HCT116 (cell line): Measurements from ENCODE around the gene SEL1L2. TPM values are rescaled to one million over a fixed set of nuclear protein-coding genes. Genes with fewer than 3 reads are reported as not detected.

Experiments used
- ATAC-seq: fragments of 200-7000 bp; cut with Tn5 transposase; 2 replicates; pipeline ENCODE4 v1.9.1; 2020; ENCODE audit warnings: mild to moderate bottlenecking, moderate library complexity
- BruUV-seq: library from RNA; stranded (reverse); fragments of 400-500 nt; replicated peaks from 2 replicates; lab custom pipeline; 2021; lab: Mats Ljungman, UMichigan
- CTCF ChIA-PET: fragments of 300-600 bp; sonication (Branson Sonifier 250); formaldehyde crosslinking; loops from one replicate; lab custom pipeline; 2021; ENCODE audit warnings: antibody characterized with exemption; lab: Charles Lee
- POLR2A ChIA-PET: fragments of 300-600, 350-600 bp; sonication (Branson Sonifier 250); formaldehyde crosslinking; loops from one replicate; lab custom pipeline; 2021; ENCODE audit warnings: antibody characterized with exemption; lab: Charles Lee
- RAD21 ChIA-PET, 2 experiments: fragments of 300-600 bp; sonication (Branson Sonifier 250); formaldehyde crosslinking; loops; one replicate each; lab custom pipeline; 2023; ENCODE audit warnings: low total read pairs in 2 of 2; ENCODE audit not compliant: uncharacterized antibody in 2 of 2, unreplicated experiment in 2 of 2, low non-redundant PET in 1 of 2; lab: Charles Lee
- DNase-seq: peaks from one replicate; pipeline ENCODE4 v3.0.0-alpha.2; 2010; ENCODE audit warnings: low read depth, low spot score
- H2AFZ ChIP-seq: fragments of 200-600 bp; shearing (Covaris generic), sonication (generic); 2 replicates; pipeline ENCODE4 v1.6.1; 2017; ENCODE audit warnings: low read depth, mixed run types, mixed read lengths, antibody characterized with exemption, low read length; ENCODE audit not compliant: poor library complexity, severe bottlenecking
- H3K27ac ChIP-seq: 2 replicates; pipeline ENCODE4 v1.5.1; 2012; ENCODE audit warnings: low read depth, low read length
- H3K27me3 ChIP-seq: fragments of 200-600 bp; sonication (generic); 2 replicates; pipeline ENCODE4 v1.6.1; 2016; ENCODE audit warnings: mixed run types, low read length, mixed read lengths; ENCODE audit not compliant: insufficient read depth
- H3K36me3 ChIP-seq, 2 experiments: fragments of 200-500 bp in 1 of 2; fragments of 200-600 bp in 1 of 2; sonication (Bioruptor generic) in 1 of 2; sonication (generic) in 1 of 2; 2 replicates each; pipeline versions ENCODE4 v1.5.1 to v1.6.1; 2014 to 2016; ENCODE audit warnings: low read length in 2 of 2, inconsistent platforms in 1 of 2, mixed read lengths in 1 of 2, mixed run types in 1 of 2; ENCODE audit not compliant: insufficient read depth in 2 of 2, control insufficient read depth in 1 of 2
- H3K4me1 ChIP-seq, 2 experiments: fragments of 200-600 bp in 1 of 2; sonication (generic) in 1 of 2; 2 replicates each; pipeline versions ENCODE4 v1.5.1 to v1.6.1; 2012 to 2017; ENCODE audit warnings: low read length in 2 of 2, inconsistent platforms in 1 of 2, mild to moderate bottlenecking in 1 of 2, mixed read lengths in 1 of 2, mixed run types in 1 of 2, moderate library complexity in 1 of 2; ENCODE audit not compliant: insufficient read depth in 2 of 2, control insufficient read depth in 1 of 2
- H3K4me2 ChIP-seq: fragments of 200-600 bp; sonication (generic); 2 replicates; pipeline ENCODE4 v1.6.1; 2017; ENCODE audit warnings: mixed run types, low read length, mixed read lengths
- H3K4me3 ChIP-seq, 2 experiments: fragments of 200-600 bp in 1 of 2; sonication (generic) in 1 of 2; replicated peaks in 1 of 2; 2 replicates each; pipeline ENCODE4 v1.5.1; 2011 to 2016; ENCODE audit warnings: low read length in 2 of 2, control low read depth in 1 of 2, low read depth in 1 of 2, mild to moderate bottlenecking in 1 of 2, mixed read lengths in 1 of 2, mixed run types in 1 of 2
- H3K79me2 ChIP-seq: fragments of 200-600 bp; sonication (generic); 2 replicates; pipeline ENCODE4 v1.6.1; 2017; ENCODE audit warnings: mild to moderate bottlenecking, mixed run types, low read length, moderate library complexity, mixed read lengths; ENCODE audit not compliant: insufficient read depth
- H3K9ac ChIP-seq: fragments of 200-600 bp; sonication (generic); 2 replicates; pipeline ENCODE4 v1.6.1; 2016; ENCODE audit warnings: low read length, mixed read lengths
- H3K9me2 ChIP-seq: fragments of 200-600 bp; sonication (generic), shearing (Covaris generic); 2 replicates; pipeline ENCODE4 v1.6.1; 2017; ENCODE audit warnings: mixed run types, mild to moderate bottlenecking, moderate library complexity; ENCODE audit not compliant: insufficient read depth
- H3K9me3 ChIP-seq, 2 experiments: fragments of 200-500 bp in 1 of 2; fragments of 200-600 bp in 1 of 2; sonication (Bioruptor generic) in 1 of 2; sonication (generic) in 1 of 2; 2 replicates each; pipeline ENCODE4 v1.6.1; 2014 to 2017; ENCODE audit warnings: low read length in 2 of 2, mixed read lengths in 2 of 2, inconsistent platforms in 1 of 2, low read depth in 1 of 2, mild to moderate bottlenecking in 1 of 2, mixed run types in 1 of 2, moderate library complexity in 1 of 2; ENCODE audit not compliant: control insufficient read depth in 1 of 2, insufficient read depth in 1 of 2
- H4K20me1 ChIP-seq: fragments of 200-600 bp; sonication (generic), shearing (Covaris generic); 2 replicates; pipeline ENCODE4 v1.6.1; 2017; ENCODE audit warnings: mixed run types, mild to moderate bottlenecking, moderate library complexity; ENCODE audit not compliant: insufficient read depth
- CBX3 ChIP-seq: IDR thresholded peaks from 2 replicates; pipeline ENCODE4 v1.6.1; 2012; ENCODE audit warnings: low read depth
- CTCF ChIP-seq, 3 experiments: fragments of 200-600 bp in 1 of 3; sonication (generic) in 1 of 3; IDR thresholded peaks in 2 of 3; conservative IDR thresholded peaks in 1 of 3; 2 replicates each; pipeline ENCODE4 v1.5.1; 2012 to 2017; ENCODE audit warnings: low read depth in 2 of 3, low read length in 2 of 3, antibody characterized with exemption in 1 of 3, borderline replicate concordance in 1 of 3, control low read depth in 1 of 3, mild to moderate bottlenecking in 1 of 3, mixed read lengths in 1 of 3, mixed run types in 1 of 3, moderate library complexity in 1 of 3; ENCODE audit not compliant: insufficient read depth in 1 of 3
- EZH2 ChIP-seq: fragments of 200-600 bp; sonication (generic); IDR thresholded peaks from 2 replicates; pipeline ENCODE4 v1.6.1; 2017; ENCODE audit warnings: antibody characterized with exemption, mixed run types
- EZH2phosphoT487 ChIP-seq: fragments of 200-600 bp; IDR thresholded peaks from 2 replicates; pipeline ENCODE4 v1.6.1; 2018; ENCODE audit warnings: antibody characterized with exemption, borderline replicate concordance
- JUND ChIP-seq: IDR thresholded peaks from 2 replicates; pipeline ENCODE4 v1.6.1; 2012
- POLR2A ChIP-seq: IDR thresholded peaks from 2 replicates; pipeline ENCODE4 v1.7.0; 2011; ENCODE audit warnings: borderline replicate concordance; ENCODE audit not compliant: insufficient read depth, insufficient read length; ENCODE audit errors: extremely low read depth
- POLR2AphosphoS5 ChIP-seq: IDR thresholded peaks from 2 replicates; pipeline ENCODE4 v1.6.1; 2011; ENCODE audit warnings: mild to moderate bottlenecking, low read depth, low read length, moderate library complexity
- SRF ChIP-seq: IDR thresholded peaks from 2 replicates; pipeline ENCODE4 v1.6.1; 2012; ENCODE audit warnings: low read depth
- YY1 ChIP-seq: IDR thresholded peaks from 2 replicates; pipeline ENCODE4 v1.6.1; 2011; ENCODE audit warnings: low read length, low read depth, moderate library complexity, mild to moderate bottlenecking; ENCODE audit not compliant: insufficient replicate concordance; ENCODE audit errors: extremely low read depth
- ZFX ChIP-seq: fragments of 450-650 bp; IDR thresholded peaks from 2 replicates; pipeline ENCODE4 v1.6.1; 2017
- intact Hi-C: fragments of 100-400 bp; cut with micrococcal nuclease; formaldehyde crosslinking; loops from 2 replicates; pipeline ENCODE4 v1.10.0; 2022
- total RNA-seq: library from RNA; stranded (reverse); gene quantifications from one replicate; pipeline ENCODE4 v1.2.1, GENCODE V29; 2021; ENCODE audit not compliant: unreplicated experiment
- TF ChIP-seq, protein P1 (sequence below): IDR thresholded peaks from 2 replicates; pipeline ENCODE4 v1.6.1; 2012; ENCODE audit warnings: low read depth

Gene SEL1L2
- total RNA-seq, 1 experiment from 2014 or later: not detected

DNA sequence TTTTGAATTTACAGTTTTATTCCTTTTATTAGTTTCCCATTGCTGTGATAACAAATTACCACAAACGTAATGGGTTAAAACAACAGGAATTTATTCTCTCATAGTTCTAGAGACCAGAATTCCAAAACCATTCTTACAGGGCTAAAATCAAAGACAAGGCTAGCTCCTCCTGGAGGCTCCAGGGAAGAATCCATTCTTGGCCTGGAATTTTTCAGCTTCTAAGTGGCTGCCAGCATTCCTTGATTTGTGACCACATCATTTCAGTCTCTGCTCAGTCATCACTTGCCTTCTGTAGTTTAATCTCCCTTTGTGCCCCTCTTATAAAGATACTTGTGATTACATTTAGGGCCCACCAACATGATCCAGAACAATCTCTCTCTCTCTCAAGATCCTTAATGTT is 897 bp upstream of the SEL1L2 start:
- TF ChIP-seq EZH2 (no peak), CTCF (IDR thresholded peaks at IDR 0.05 in 2 of 3, conservative IDR thresholded peaks at IDR 0.05 in 1 of 3; ENCODE audit: borderline replicate concordance in 1 of 3, insufficient read depth in 1 of 3, low read depth in 2 of 3, low read length in 2 of 3) (no peak), EZH2phosphoT487 (no peak), YY1 (no peak), POLR2A (no peak), ZFX (no peak), POLR2AphosphoS5 (no peak), CBX3 (no peak), JUND (no peak), SRF (no peak)
- TF ChIP-seq, protein P1, sequence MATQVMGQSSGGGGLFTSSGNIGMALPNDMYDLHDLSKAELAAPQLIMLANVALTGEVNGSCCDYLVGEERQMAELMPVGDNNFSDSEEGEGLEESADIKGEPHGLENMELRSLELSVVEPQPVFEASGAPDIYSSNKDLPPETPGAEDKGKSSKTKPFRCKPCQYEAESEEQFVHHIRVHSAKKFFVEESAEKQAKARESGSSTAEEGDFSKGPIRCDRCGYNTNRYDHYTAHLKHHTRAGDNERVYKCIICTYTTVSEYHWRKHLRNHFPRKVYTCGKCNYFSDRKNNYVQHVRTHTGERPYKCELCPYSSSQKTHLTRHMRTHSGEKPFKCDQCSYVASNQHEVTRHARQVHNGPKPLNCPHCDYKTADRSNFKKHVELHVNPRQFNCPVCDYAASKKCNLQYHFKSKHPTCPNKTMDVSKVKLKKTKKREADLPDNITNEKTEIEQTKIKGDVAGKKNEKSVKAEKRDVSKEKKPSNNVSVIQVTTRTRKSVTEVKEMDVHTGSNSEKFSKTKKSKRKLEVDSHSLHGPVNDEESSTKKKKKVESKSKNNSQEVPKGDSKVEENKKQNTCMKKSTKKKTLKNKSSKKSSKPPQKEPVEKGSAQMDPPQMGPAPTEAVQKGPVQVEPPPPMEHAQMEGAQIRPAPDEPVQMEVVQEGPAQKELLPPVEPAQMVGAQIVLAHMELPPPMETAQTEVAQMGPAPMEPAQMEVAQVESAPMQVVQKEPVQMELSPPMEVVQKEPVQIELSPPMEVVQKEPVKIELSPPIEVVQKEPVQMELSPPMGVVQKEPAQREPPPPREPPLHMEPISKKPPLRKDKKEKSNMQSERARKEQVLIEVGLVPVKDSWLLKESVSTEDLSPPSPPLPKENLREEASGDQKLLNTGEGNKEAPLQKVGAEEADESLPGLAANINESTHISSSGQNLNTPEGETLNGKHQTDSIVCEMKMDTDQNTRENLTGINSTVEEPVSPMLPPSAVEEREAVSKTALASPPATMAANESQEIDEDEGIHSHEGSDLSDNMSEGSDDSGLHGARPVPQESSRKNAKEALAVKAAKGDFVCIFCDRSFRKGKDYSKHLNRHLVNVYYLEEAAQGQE: no peak
- TF ChIP-seq, all 23 proteins: peak for 0
- BruUV-seq: no TSS peak
- Histone ChIP-seq H3K9ac (no peak overlapping the region), H3K4me3 (no peak overlapping the region), H3K27me3 (no peaks in the 10 kb centered on the region), H4K20me1 (no peaks in the 10 kb centered on the region), H2AFZ (no peak overlapping the region), H3K9me3 (peaks cover 12 to 13% of the 10 kb centered on the region in 2 experiments; a peak in 2 of 4 replicates), H3K9me2 (no peaks in the 10 kb centered on the region), H3K4me1 (peaks cover 0 to 10% of the 10 kb centered on the region in 2 experiments; a peak in 1 of 4 replicates), H3K4me2 (no peak overlapping the region), H3K79me2 (no peaks in the 10 kb centered on the region), H3K36me3 (no peaks in the 10 kb centered on the region), H3K27ac (no peak overlapping the region)
- intact Hi-C loops: no loop called here
- ATAC-seq (no peak), DNase-seq (no peak)
- ChIA-PET RAD21 (no interaction called here), POLR2A (no interaction called here), CTCF (interaction anchor here (0.8 kb wide), 1 partner anchor 38 kb away, joined by 3 read pairs; no protein-coding TSS in a partner anchor)
